Measurements from ENCODE around the gene RAD51D.

The RAD51D gene

DNA sequence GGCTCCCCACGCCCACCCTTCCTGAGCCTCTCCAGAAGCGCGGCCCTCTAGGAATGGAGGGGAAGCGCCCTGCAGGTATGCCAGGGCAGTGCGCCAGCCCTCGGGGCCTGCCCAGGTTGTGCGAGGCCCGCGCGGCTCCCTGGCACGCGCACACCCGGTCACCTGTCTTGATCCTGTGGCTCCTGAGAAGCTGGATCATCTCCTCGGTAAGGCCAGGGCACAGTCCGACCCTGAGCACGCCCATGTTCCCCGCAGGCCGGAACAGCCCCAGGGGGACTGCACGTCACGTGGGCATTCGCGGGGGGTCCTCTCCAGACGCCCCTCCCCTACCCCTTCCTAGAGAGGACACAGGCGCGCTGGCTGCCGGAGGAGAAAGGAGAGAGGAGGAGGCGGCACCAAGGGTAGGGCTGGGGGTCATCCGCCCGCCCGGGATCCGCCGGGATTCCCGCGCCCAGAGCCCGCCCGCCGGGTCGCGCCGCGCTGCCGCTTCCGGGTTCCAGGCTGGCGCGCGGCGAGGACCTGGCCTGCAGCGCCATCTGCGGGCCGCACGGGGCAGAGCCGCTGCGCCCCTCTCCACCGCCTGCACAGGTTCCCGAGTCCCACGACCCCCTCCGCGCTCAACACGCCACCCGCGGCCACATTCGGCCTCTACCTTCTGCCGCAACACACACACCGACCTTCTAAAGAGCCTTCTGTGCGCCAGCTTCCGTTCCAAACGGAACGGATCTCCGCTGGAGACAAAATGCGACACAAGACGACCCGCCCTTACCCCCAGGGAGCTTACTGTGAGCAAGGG, at the start of gene RAD51D:
Gene RAD51D, minus strand, starts transcription at position 491 of the 796 bp plus-strand sequence. Its CDS starts 247 bp downstream, at position 244.
- no peaks in the 10 kb centered on the region for H3K9me3 ChIP-seq (ENCODE audit: control insufficient read depth in 2 of 2, low read length in 2 of 2)
- peak within 1 kb of the TSS; percentile 42 to 79 for H3K27ac ChIP-seq (ENCODE audit: low read depth in 2 of 2, low read length in 2 of 2)
- H3K9ac ChIP-seq (ENCODE audit: low read depth in 1 of 2, low read length in 2 of 2): peak within 1 kb of the TSS; percentile 80 to 88
- H3K36me3 ChIP-seq (ENCODE audit: control insufficient read depth in 2 of 2, insufficient read depth in 2 of 2, low read length in 2 of 2): no peaks in the 10 kb centered on the region
- H3K27me3 ChIP-seq (ENCODE audit: control insufficient read depth in 2 of 2, insufficient read depth in 2 of 2, low read length in 2 of 2): no peaks in the 10 kb centered on the region
- peaks cover 0 to 5% of the 10 kb centered on the region in 2 donors for H3K4me1 ChIP-seq (ENCODE audit: control insufficient read depth in 2 of 2, insufficient read depth in 2 of 2, low read length in 2 of 2)
- H3K4me3 ChIP-seq (ENCODE audit: low read length in 2 of 2): peak within 1 kb of the TSS; percentile 85 to 89

DNA sequence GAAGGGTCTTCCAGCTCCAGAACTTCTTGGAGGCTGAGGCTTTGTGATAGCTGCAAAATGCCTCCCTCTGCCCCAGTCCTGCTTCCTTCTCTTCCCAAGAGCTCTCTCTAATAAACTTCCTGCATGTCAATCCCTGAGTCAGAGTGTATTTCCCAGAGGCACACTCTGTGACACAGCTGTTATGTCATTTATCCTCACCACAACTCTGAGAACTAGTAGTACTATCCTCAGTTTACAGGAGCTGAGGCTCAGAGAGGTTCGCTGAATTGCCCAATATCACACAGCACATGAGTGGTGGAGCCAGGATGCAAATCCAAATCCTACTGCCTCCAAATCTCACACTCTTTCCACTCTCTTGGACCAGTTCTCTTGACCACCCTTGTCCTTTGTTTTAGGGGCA, 48.0 kb upstream of the RAD51D start:
- Histone ChIP-seq H3K36me3 (ENCODE audit: control insufficient read depth in 2 of 2, insufficient read depth in 2 of 2, low read length in 2 of 2) (no peaks in the 10 kb centered on the region), H3K27me3 (ENCODE audit: control insufficient read depth in 2 of 2, insufficient read depth in 2 of 2, low read length in 2 of 2) (peaks cover 0 to 2% of the 10 kb centered on the region in 2 donors), H3K4me1 (ENCODE audit: control insufficient read depth in 2 of 2, insufficient read depth in 2 of 2, low read length in 2 of 2) (no peaks in the 10 kb centered on the region), H3K4me3 (ENCODE audit: low read length in 2 of 2) (no peak overlapping the region), H3K9me3 (ENCODE audit: control insufficient read depth in 2 of 2, low read length in 2 of 2) (no peaks in the 10 kb centered on the region), H3K27ac (ENCODE audit: low read depth in 2 of 2, low read length in 2 of 2) (no peak overlapping the region), H3K9ac (ENCODE audit: low read depth in 1 of 2, low read length in 2 of 2) (no peak overlapping the region)

- Histone ChIP-seq H3K9me3 (ENCODE audit: control insufficient read depth in 2 of 2, low read length in 2 of 2) (no peaks in the 10 kb centered on the region), H3K36me3 (ENCODE audit: control insufficient read depth in 2 of 2, insufficient read depth in 2 of 2, low read length in 2 of 2) (no peaks in the 10 kb centered on the region), H3K9ac (ENCODE audit: low read depth in 1 of 2, low read length in 2 of 2) (no peak overlapping the region), H3K27me3 (ENCODE audit: control insufficient read depth in 2 of 2, insufficient read depth in 2 of 2, low read length in 2 of 2) (peaks cover 0 to 2% of the 10 kb centered on the region in 2 donors), H3K4me1 (ENCODE audit: control insufficient read depth in 2 of 2, insufficient read depth in 2 of 2, low read length in 2 of 2) (no peaks in the 10 kb centered on the region), H3K27ac (ENCODE audit: low read depth in 2 of 2, low read length in 2 of 2) (no peak overlapping the region), H3K4me3 (ENCODE audit: low read length in 2 of 2) (no peak overlapping the region)
These were observed 47.4 kb upstream of the RAD51D start for GRCh38 chr17:35167046-35167445.

GRCh38 chr17:35166526-35166925, 46.9 kb upstream of the RAD51D start:
- no peak overlapping the region for H3K9ac ChIP-seq (ENCODE audit: low read depth in 1 of 2, low read length in 2 of 2)
- H3K9me3 ChIP-seq (ENCODE audit: control insufficient read depth in 2 of 2, low read length in 2 of 2): no peaks in the 10 kb centered on the region
- no peaks in the 10 kb centered on the region for H3K4me1 ChIP-seq (ENCODE audit: control insufficient read depth in 2 of 2, insufficient read depth in 2 of 2, low read length in 2 of 2)
- H3K27me3 ChIP-seq (ENCODE audit: control insufficient read depth in 2 of 2, insufficient read depth in 2 of 2, low read length in 2 of 2): peaks cover 0 to 2% of the 10 kb centered on the region in 2 donors
- H3K4me3 ChIP-seq (ENCODE audit: low read length in 2 of 2): no peak overlapping the region
- no peak overlapping the region for H3K27ac ChIP-seq (ENCODE audit: low read depth in 2 of 2, low read length in 2 of 2)
- H3K36me3 ChIP-seq (ENCODE audit: control insufficient read depth in 2 of 2, insufficient read depth in 2 of 2, low read length in 2 of 2): no peaks in the 10 kb centered on the region

GRCh38 chr17:35164716-35165115, 45.1 kb upstream of the RAD51D start:
- no peaks in the 10 kb centered on the region for H3K36me3 ChIP-seq (ENCODE audit: control insufficient read depth in 2 of 2, insufficient read depth in 2 of 2, low read length in 2 of 2)
- H3K27me3 ChIP-seq (ENCODE audit: control insufficient read depth in 2 of 2, insufficient read depth in 2 of 2, low read length in 2 of 2): peaks cover 0 to 2% of the 10 kb centered on the region in 2 donors
- no peak overlapping the region for H3K27ac ChIP-seq (ENCODE audit: low read depth in 2 of 2, low read length in 2 of 2)
- H3K4me1 ChIP-seq (ENCODE audit: control insufficient read depth in 2 of 2, insufficient read depth in 2 of 2, low read length in 2 of 2): no peaks in the 10 kb centered on the region
- H3K9me3 ChIP-seq (ENCODE audit: control insufficient read depth in 2 of 2, low read length in 2 of 2): no peaks in the 10 kb centered on the region
- H3K4me3 ChIP-seq (ENCODE audit: low read length in 2 of 2): no peak overlapping the region
- no peak overlapping the region for H3K9ac ChIP-seq (ENCODE audit: low read depth in 1 of 2, low read length in 2 of 2)

- no peak overlapping the region for H3K27ac ChIP-seq (ENCODE audit: low read depth in 2 of 2, low read length in 2 of 2)
- no peak overlapping the region for H3K9ac ChIP-seq (ENCODE audit: low read depth in 1 of 2, low read length in 2 of 2)
- no peaks in the 10 kb centered on the region for H3K4me1 ChIP-seq (ENCODE audit: control insufficient read depth in 2 of 2, insufficient read depth in 2 of 2, low read length in 2 of 2)
- H3K4me3 ChIP-seq (ENCODE audit: low read length in 2 of 2): no peak overlapping the region
- H3K27me3 ChIP-seq (ENCODE audit: control insufficient read depth in 2 of 2, insufficient read depth in 2 of 2, low read length in 2 of 2): peaks cover 0 to 2% of the 10 kb centered on the region in 2 donors
- no peaks in the 10 kb centered on the region for H3K9me3 ChIP-seq (ENCODE audit: control insufficient read depth in 2 of 2, low read length in 2 of 2)
- no peaks in the 10 kb centered on the region for H3K36me3 ChIP-seq (ENCODE audit: control insufficient read depth in 2 of 2, insufficient read depth in 2 of 2, low read length in 2 of 2)
These were observed 44.2 kb upstream of the RAD51D start for GRCh38 chr17:35163886-35164285.

GRCh38 chr17:35162755-35163154, 43.1 kb upstream of the RAD51D start:
- Histone ChIP-seq H3K9ac (ENCODE audit: low read depth in 1 of 2, low read length in 2 of 2) (no peak overlapping the region), H3K27ac (ENCODE audit: low read depth in 2 of 2, low read length in 2 of 2) (no peak overlapping the region), H3K9me3 (ENCODE audit: control insufficient read depth in 2 of 2, low read length in 2 of 2) (no peaks in the 10 kb centered on the region), H3K36me3 (ENCODE audit: control insufficient read depth in 2 of 2, insufficient read depth in 2 of 2, low read length in 2 of 2) (no peaks in the 10 kb centered on the region), H3K4me3 (ENCODE audit: low read length in 2 of 2) (no peak overlapping the region), H3K27me3 (ENCODE audit: control insufficient read depth in 2 of 2, insufficient read depth in 2 of 2, low read length in 2 of 2) (peaks cover 0 to 2% of the 10 kb centered on the region in 2 donors), H3K4me1 (ENCODE audit: control insufficient read depth in 2 of 2, insufficient read depth in 2 of 2, low read length in 2 of 2) (no peaks in the 10 kb centered on the region)

DNA sequence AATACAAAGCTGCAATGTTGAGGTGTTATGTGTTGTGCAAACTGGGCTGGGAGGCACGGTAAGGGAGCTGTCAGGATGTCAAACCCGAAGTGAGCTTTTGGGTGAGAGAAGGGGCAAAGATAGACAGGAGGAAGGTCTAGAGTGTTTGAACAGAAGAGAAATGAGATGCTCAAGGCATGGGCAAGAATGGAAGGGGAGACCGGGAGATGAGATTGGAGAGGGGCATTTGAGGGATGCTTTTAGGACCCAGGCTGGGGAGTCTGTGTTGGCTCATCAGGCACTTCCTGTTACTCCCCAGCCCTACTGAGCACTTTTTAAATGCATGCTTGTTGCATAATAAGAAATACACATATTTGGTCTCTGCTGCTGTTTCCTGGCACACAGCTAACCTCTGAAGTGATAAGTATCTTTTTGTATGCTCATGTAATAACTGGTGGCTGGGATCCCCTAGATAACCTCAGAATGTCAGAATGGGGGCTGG, 41.7 kb upstream of the RAD51D start:
- Histone ChIP-seq H3K27ac (ENCODE audit: low read depth in 2 of 2, low read length in 2 of 2) (no peak overlapping the region), H3K9ac (ENCODE audit: low read depth in 1 of 2, low read length in 2 of 2) (no peak overlapping the region), H3K4me3 (ENCODE audit: low read length in 2 of 2) (no peak overlapping the region), H3K36me3 (ENCODE audit: control insufficient read depth in 2 of 2, insufficient read depth in 2 of 2, low read length in 2 of 2) (no peaks in the 10 kb centered on the region), H3K9me3 (ENCODE audit: control insufficient read depth in 2 of 2, low read length in 2 of 2) (no peaks in the 10 kb centered on the region), H3K4me1 (ENCODE audit: control insufficient read depth in 2 of 2, insufficient read depth in 2 of 2, low read length in 2 of 2) (no peaks in the 10 kb centered on the region), H3K27me3 (ENCODE audit: control insufficient read depth in 2 of 2, insufficient read depth in 2 of 2, low read length in 2 of 2) (peaks cover 0 to 2% of the 10 kb centered on the region in 2 donors)

- H3K27ac ChIP-seq (ENCODE audit: low read depth in 2 of 2, low read length in 2 of 2): no peak overlapping the region
- H3K9ac ChIP-seq (ENCODE audit: low read depth in 1 of 2, low read length in 2 of 2): no peak overlapping the region
- peaks cover 0 to 2% of the 10 kb centered on the region in 2 donors for H3K27me3 ChIP-seq (ENCODE audit: control insufficient read depth in 2 of 2, insufficient read depth in 2 of 2, low read length in 2 of 2)
- H3K4me3 ChIP-seq (ENCODE audit: low read length in 2 of 2): no peak overlapping the region
- no peaks in the 10 kb centered on the region for H3K4me1 ChIP-seq (ENCODE audit: control insufficient read depth in 2 of 2, insufficient read depth in 2 of 2, low read length in 2 of 2)
- no peaks in the 10 kb centered on the region for H3K36me3 ChIP-seq (ENCODE audit: control insufficient read depth in 2 of 2, insufficient read depth in 2 of 2, low read length in 2 of 2)
- H3K9me3 ChIP-seq (ENCODE audit: control insufficient read depth in 2 of 2, low read length in 2 of 2): no peaks in the 10 kb centered on the region
These were observed 40.9 kb upstream of the RAD51D start for GRCh38 chr17:35160354-35161201.

- Histone ChIP-seq H3K4me1 (ENCODE audit: control insufficient read depth in 2 of 2, insufficient read depth in 2 of 2, low read length in 2 of 2) (no peaks in the 10 kb centered on the region), H3K27me3 (ENCODE audit: control insufficient read depth in 2 of 2, insufficient read depth in 2 of 2, low read length in 2 of 2) (peaks cover 0 to 2% of the 10 kb centered on the region in 2 donors), H3K9me3 (ENCODE audit: control insufficient read depth in 2 of 2, low read length in 2 of 2) (no peaks in the 10 kb centered on the region), H3K27ac (ENCODE audit: low read depth in 2 of 2, low read length in 2 of 2) (no peak overlapping the region), H3K36me3 (ENCODE audit: control insufficient read depth in 2 of 2, insufficient read depth in 2 of 2, low read length in 2 of 2) (no peaks in the 10 kb centered on the region), H3K4me3 (ENCODE audit: low read length in 2 of 2) (no peak overlapping the region), H3K9ac (ENCODE audit: low read depth in 1 of 2, low read length in 2 of 2) (no peak overlapping the region)
These were observed 40.3 kb upstream of the RAD51D start for GRCh38 chr17:35159940-35160339.

Data from mucosa of rectum (tissue), 2 donors.